H1 (cell line): ENCODE measurements around the gene MRM1. TPM values are rescaled to one million over a fixed set of nuclear protein-coding genes. Genes with fewer than 3 reads are reported as not detected.

Source experiments
- HDAC2 ChIP-seq, 2 experiments: fragments of 300-600 bp in 1 of 2; sonication (generic) in 1 of 2; IDR thresholded peaks; 2 replicates each; pipeline ENCODE4 v1.6.1; 2011 to 2012; ENCODE audit warnings: low read depth in 2 of 2, low read length in 2 of 2, mild to moderate bottlenecking in 2 of 2, moderate library complexity in 2 of 2, borderline replicate concordance in 1 of 2, inconsistent platforms in 1 of 2
- RNF2 ChIP-seq: fragments of 200-900, 300-1000 bp; sonication (generic); IDR thresholded peaks from 2 replicates; pipeline ENCODE4 v1.7.1; 2016; ENCODE audit warnings: borderline replicate concordance, low read depth, mild to moderate bottlenecking, antibody characterized with exemption, low read length; ENCODE audit not compliant: poor library complexity, severe bottlenecking; ENCODE audit errors: missing control alignments
- SP1 ChIP-seq: IDR thresholded peaks from 2 replicates; pipeline ENCODE4 v1.6.1; 2011; ENCODE audit warnings: low read depth, low read length
- polyA plus RNA-seq, 7 experiments: library from polyadenylated mRNA; depleted of rRNA in 3 of 7; stranded (reverse) in 5 of 7; unstranded in 2 of 7; fragments of >200 nt in 5 of 7; fragments of 200-250 nt in 2 of 7; gene quantifications; 1 replicate in 5 of 7; 2 replicates in 1 of 7; 4 replicates in 1 of 7; pipeline versions ENCODE4 v1.2.1 to v1.2.3, GENCODE V29; 2011 to 2013; ENCODE audit warnings: missing spikeins in 2 of 7, mixed read lengths in 2 of 7
- total RNA-seq: library from RNA; stranded (reverse); fragmentation: NEBNext Ultra II Directional; extraction: Animal tissue kit (Norgen Biotek cat#: 25700); gene quantifications from 2 replicates; pipeline ENCODE4 v1.2.1, GENCODE V29; 2021
- TF ChIP-seq, protein P1 (sequence below): IDR thresholded peaks from 2 replicates; pipeline ENCODE4 v1.6.1; 2012; ENCODE audit warnings: inconsistent platforms

The MRM1 gene
- total and polyA plus RNA-seq, 2 of the 8 experiments (the other 6 are each of a cell fraction or from before 2014, with no cell fraction given), result 9.9 to 11.2 TPM

GRCh38 chr17:36625188-36625587 lies 23.8 kb downstream of the MRM1 start (continued):
- TF ChIP-seq, protein P1, sequence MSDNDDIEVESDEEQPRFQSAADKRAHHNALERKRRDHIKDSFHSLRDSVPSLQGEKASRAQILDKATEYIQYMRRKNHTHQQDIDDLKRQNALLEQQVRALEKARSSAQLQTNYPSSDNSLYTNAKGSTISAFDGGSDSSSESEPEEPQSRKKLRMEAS, result no peak
- TF ChIP-seq HDAC2 (IDR thresholded peaks at IDR 0.05; ENCODE audit: borderline replicate concordance in 1 of 2, low read depth in 2 of 2, low read length in 2 of 2), result no peak
- TF ChIP-seq SP1, result no peak
- no peak for TF ChIP-seq RNF2
